ENCODE results near the gene TXNDC2.

- TF ChIP-seq CTCF (IDR thresholded peaks at IDR 0.05) (no peak), POLR2A (IDR thresholded peaks at IDR 0.05) (no peak)
Observed at GRCh38 chr18:9902832-9903231, 17.1 kb downstream of the TXNDC2 start.

All from uterus (tissue), 2 donors.